HepG2 (cell line): Measurements from ENCODE around the gene APOC3. TPM values are rescaled to one million over a fixed set of nuclear protein-coding genes. Genes with fewer than 3 reads are reported as not detected.

Experiments
- ATAC-seq: fragments of 200-7000 bp; cut with Tn5 transposase; 3 replicates; pipeline ENCODE4 v1.9.1; 2020; ENCODE audit warnings: mild to moderate bottlenecking, moderate library complexity
- BruUV-seq: library from RNA; stranded (reverse); fragments of 400-500 nt; replicated peaks from 2 replicates; lab custom pipeline; 2021; lab: Mats Ljungman, UMichigan
- CTCF ChIA-PET: fragments of 300-600 bp; formaldehyde crosslinking; extraction: SDS; loops from one replicate; lab custom pipeline; 2021; ENCODE audit warnings: low total read pairs, inconsistent platforms, low intra/inter-chr PET ratio; lab: Yijun Ruan, JAX
- POLR2A ChIA-PET: fragments of 350-600 bp; sonication (Branson Sonifier 250); formaldehyde crosslinking; loops from one replicate; lab custom pipeline; 2020; ENCODE audit warnings: antibody characterized with exemption, inconsistent platforms; lab: Yijun Ruan, JAX
- DNase-seq: peaks from one replicate; pipeline ENCODE4 v3.0.0-alpha.2; 2015; ENCODE audit warnings: low spot score
- FAIRE-seq: peaks from 3 replicates; lab custom pipeline; 2011; peaks lifted over from hg19 to GRCh38; lab: Jason Lieb, UNC
- H2AFZ ChIP-seq: one replicate; pipeline ENCODE4 v1.6.1; 2011; ENCODE audit warnings: low read length, inconsistent platforms
- H3K27ac ChIP-seq: fragments of 300-600 bp; 3 replicates; pipeline ENCODE4 v1.8.0; 2011; ENCODE audit warnings: mixed run types, mild to moderate bottlenecking, mixed read lengths, low read length, inconsistent platforms; ENCODE audit not compliant: insufficient read depth; ENCODE audit errors: extremely low read length
- H3K27me3 ChIP-seq, 2 experiments: fragments of 200-600 bp in 1 of 2; 2 replicates in 1 of 2; 3 replicates in 1 of 2; pipeline versions ENCODE4 v1.6.0 to v1.8.0; 2011; ENCODE audit warnings: low read length in 2 of 2, mild to moderate bottlenecking in 2 of 2, moderate library complexity in 2 of 2, inconsistent platforms in 1 of 2; ENCODE audit not compliant: insufficient read depth in 2 of 2, control insufficient read depth in 1 of 2
- H3K36me3 ChIP-seq, 2 experiments: fragments of 200-600 bp in 1 of 2; replicated peaks in 1 of 2; 2 replicates in 1 of 2; 3 replicates in 1 of 2; pipeline versions ENCODE4 v1.5.1 to v1.8.0; 2011; ENCODE audit warnings: low read length in 2 of 2, inconsistent platforms in 1 of 2; ENCODE audit not compliant: insufficient read depth in 2 of 2, control insufficient read depth in 1 of 2
- H3K4me1 ChIP-seq: 2 replicates; pipeline ENCODE4 v1.5.1; 2012; ENCODE audit warnings: low read length, inconsistent platforms; ENCODE audit not compliant: insufficient read depth
- H3K4me2 ChIP-seq: 2 replicates; pipeline ENCODE4 v1.6.0; 2011; ENCODE audit warnings: low read depth, low read length, inconsistent platforms
- H3K4me3 ChIP-seq, 3 experiments: fragments of 200-600 bp in 1 of 3; sonication (generic), shearing (Covaris generic) in 1 of 3; replicated peaks in 1 of 3; 2 replicates each; pipeline ENCODE4 v1.5.1; 2011 to 2016; ENCODE audit warnings: low read length in 3 of 3, inconsistent platforms in 2 of 3, low read depth in 2 of 3, mild to moderate bottlenecking in 2 of 3, control low read depth in 1 of 3, mixed read lengths in 1 of 3; ENCODE audit not compliant: insufficient read depth in 1 of 3
- H3K79me2 ChIP-seq: one replicate; pipeline ENCODE4 v1.6.1; 2011; ENCODE audit warnings: low read length, inconsistent platforms; ENCODE audit not compliant: insufficient read depth
- H3K9ac ChIP-seq: 2 replicates; pipeline ENCODE4 v1.6.0; 2011; ENCODE audit warnings: mild to moderate bottlenecking, low read depth, low read length, inconsistent platforms; ENCODE audit not compliant: insufficient read depth
- H3K9me3 ChIP-seq: 2 replicates; pipeline ENCODE4 v1.5.1; 2012; ENCODE audit warnings: mild to moderate bottlenecking, low read length
- H4K20me1 ChIP-seq: 2 replicates; pipeline ENCODE4 v1.6.0; 2011; ENCODE audit warnings: inconsistent platforms, mild to moderate bottlenecking, low read length, moderate library complexity; ENCODE audit not compliant: insufficient read depth
- ELF1 ChIP-seq: sonication (generic); formaldehyde crosslinking; IDR thresholded peaks from 2 replicates; pipeline ENCODE4 v1.4.0; 2020; ENCODE audit warnings: missing genetic modification reagents
- ELF3 ChIP-seq: IDR thresholded peaks from 2 replicates; pipeline ENCODE4 v1.6.1; 2016; ENCODE audit warnings: missing genetic modification reagents, missing compliant biosample characterization
- KLF6 ChIP-seq: IDR thresholded peaks from 2 replicates; pipeline ENCODE4 v1.8.0; 2016; ENCODE audit warnings: missing biosample characterization, missing genetic modification reagents
- MXI1 ChIP-seq: IDR thresholded peaks from 3 replicates; pipeline ENCODE4 v1.6.1; 2012; ENCODE audit warnings: low read depth, low read length, inconsistent platforms, borderline replicate concordance
- SOX13 ChIP-seq, 3 experiments: fragments of 450-650 bp in 1 of 3; sonication (generic) in 1 of 3; formaldehyde crosslinking in 1 of 3; IDR thresholded peaks in 2 of 3; conservative IDR thresholded peaks in 1 of 3; 2 replicates each; pipeline versions ENCODE4 v1.5.0 to v1.6.1; 2016 to 2020; ENCODE audit warnings: antibody characterized with exemption in 1 of 3, mild to moderate bottlenecking in 1 of 3, missing compliant biosample characterization in 1 of 3, missing genetic modification reagents in 1 of 3, moderate library complexity in 1 of 3
- SRY ChIP-seq: sonication (generic); formaldehyde crosslinking; IDR thresholded peaks from 2 replicates; pipeline ENCODE4 v1.8.0; 2022; ENCODE audit warnings: mild to moderate bottlenecking, missing genetic modification reagents
- ZBTB21 ChIP-seq: sonication (generic); formaldehyde crosslinking; IDR thresholded peaks from 2 replicates; pipeline ENCODE4 v1.4.0; 2020; ENCODE audit warnings: missing genetic modification reagents
- ZNF335 ChIP-seq: sonication (generic); formaldehyde crosslinking; IDR thresholded peaks from 2 replicates; pipeline ENCODE4 v1.4.0; 2020; ENCODE audit warnings: missing genetic modification reagents
- ZNF510 ChIP-seq: sonication (generic); formaldehyde crosslinking; IDR thresholded peaks from 2 replicates; pipeline ENCODE4 v1.4.0; 2020; ENCODE audit warnings: low read depth, mild to moderate bottlenecking, missing genetic modification reagents
- ZNF766 ChIP-seq: sonication (generic); formaldehyde crosslinking; IDR thresholded peaks from 2 replicates; pipeline ENCODE4 v1.5.0; 2020; ENCODE audit warnings: missing genetic modification reagents, borderline replicate concordance
- ZNF777 ChIP-seq: sonication (generic); formaldehyde crosslinking; IDR thresholded peaks from 2 replicates; pipeline ENCODE4 v1.4.0; 2020; ENCODE audit warnings: missing genetic modification reagents
- ZZZ3 ChIP-seq: sonication (generic); formaldehyde crosslinking; IDR thresholded peaks from 2 replicates; pipeline ENCODE4 v1.4.0; 2020; ENCODE audit warnings: missing genetic modification reagents, mild to moderate bottlenecking, borderline replicate concordance
- WGBS: methylation state at CpG from one replicate; pipeline ENCODE4 v1.1.6; 2017; ENCODE audit warnings: low lambda C conversion rate; 5-methylcytosine and 5-hydroxymethylcytosine counted together
- in situ Hi-C: cut with HindIII; loops from 2 replicates; pipeline ENCODE4 v1.10.0; 2017; ENCODE audit warnings: low pct_unique_long_range_greater_than_20kb; ENCODE audit not compliant: extremely low pct_ligation_motif_present
- intact Hi-C: fragments of 100-400 bp; cut with micrococcal nuclease; formaldehyde crosslinking; loops from one replicate; pipeline ENCODE4 v1.10.0; 2022; ENCODE audit not compliant: unreplicated experiment
- polyA plus RNA-seq, 8 experiments: library from polyadenylated mRNA; depleted of rRNA in 3 of 8; stranded (reverse) in 7 of 8; unstranded in 1 of 8; fragments of >200 nt; fragmentation: Illumina TruSeq in 4 of 8; extraction: Trizol in 4 of 8; gene quantifications; 2 replicates each; pipeline versions ENCODE4 v1.2.1 to v1.2.3, GENCODE V29; 2011 to 2016; ENCODE audit warnings: low read depth in 4 of 8, missing spikeins in 1 of 8, mixed read lengths in 1 of 8; ENCODE audit not compliant: insufficient read depth in 1 of 8
- total RNA-seq, 5 experiments: library from RNA; depleted of rRNA; stranded (reverse); fragments of >200 nt; fragmentation: Illumina TruSeq; extraction: Trizol; gene quantifications; 2 replicates each; pipeline ENCODE4 v1.2.3, GENCODE V29; 2016; ENCODE audit warnings: low read depth in 1 of 5
- TF ChIP-seq, protein P1 (sequence below): sonication (generic); formaldehyde crosslinking; IDR thresholded peaks from 2 replicates; pipeline ENCODE4 v1.9.0; 2022; ENCODE audit warnings: low read depth, missing genetic modification reagents
- TF ChIP-seq, protein P2 (sequence below): sonication (generic); formaldehyde crosslinking; IDR thresholded peaks from 2 replicates; pipeline ENCODE4 v1.4.0; 2020; ENCODE audit warnings: mild to moderate bottlenecking, missing genetic modification reagents, borderline replicate concordance
- TF ChIP-seq, protein P3 (sequence below): sonication (generic); formaldehyde crosslinking; IDR thresholded peaks from 2 replicates; pipeline ENCODE4 v1.9.0; 2021; ENCODE audit warnings: missing genetic modification reagents, mild to moderate bottlenecking, borderline replicate concordance
- TF ChIP-seq, protein P4 (sequence below): sonication (generic); formaldehyde crosslinking; IDR thresholded peaks from 2 replicates; pipeline ENCODE4 v1.8.0; 2022; ENCODE audit warnings: mild to moderate bottlenecking, missing genetic modification reagents, moderate library complexity

APOC3 gene
- total and polyA plus RNA-seq, 2 of the 13 experiments (the other 11 are each of a cell fraction or from before 2014, with no cell fraction given), result 314 to 687 TPM

DNA sequence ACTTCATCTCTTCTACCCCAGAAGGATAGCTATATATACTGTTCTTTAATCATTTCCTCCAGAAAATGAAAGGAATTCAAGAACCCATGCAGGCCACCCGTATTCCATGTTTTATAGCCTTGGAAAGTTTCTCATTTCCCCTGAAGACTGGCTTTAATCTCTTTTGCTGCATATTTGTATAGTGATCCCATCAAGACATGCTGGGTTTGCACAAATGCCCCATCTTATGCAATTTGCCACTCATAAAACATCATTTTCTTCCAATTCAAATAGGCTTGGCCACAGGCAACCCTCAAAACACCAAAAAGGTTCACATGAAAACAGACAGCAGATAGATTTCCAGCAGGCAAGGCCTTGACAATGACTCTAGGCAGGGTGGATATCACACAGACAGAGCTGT is 36.0 kb downstream of the APOC3 start:
- ChIA-PET POLR2A (no interaction called here), CTCF (no interaction called here)
- Histone ChIP-seq H4K20me1 (no peaks in the 10 kb centered on the region), H3K27me3 (no peaks in the 10 kb centered on the region), H3K79me2 (no peaks in the 10 kb centered on the region), H3K4me1 (peaks cover 17% of the 10 kb centered on the region), H3K4me3 (no peak overlapping the region), H3K9me3 (no peaks in the 10 kb centered on the region), H2AFZ (no peak overlapping the region), H3K9ac (no peak overlapping the region), H3K4me2 (no peak overlapping the region), H3K27ac (no peak overlapping the region), H3K36me3 (peaks cover 26 to 80% of the 10 kb centered on the region in 2 experiments)
- no peak for ATAC-seq
- in situ Hi-C loops, result no loop called here
- no peak for DNase-seq
- BruUV-seq, result no TSS peak
- intact Hi-C loops, result no loop called here
- no peak for TF ChIP-seq SOX13 (IDR thresholded peaks at IDR 0.05)
- TF ChIP-seq SOX13 (CRISPR knock-in tag; conservative IDR thresholded peaks at IDR 0.05 in 1 of 2, IDR thresholded peaks at IDR 0.05 in 1 of 2), result no peak
- TF ChIP-seq ELF1, result no peak
- TF ChIP-seq, protein P1, sequence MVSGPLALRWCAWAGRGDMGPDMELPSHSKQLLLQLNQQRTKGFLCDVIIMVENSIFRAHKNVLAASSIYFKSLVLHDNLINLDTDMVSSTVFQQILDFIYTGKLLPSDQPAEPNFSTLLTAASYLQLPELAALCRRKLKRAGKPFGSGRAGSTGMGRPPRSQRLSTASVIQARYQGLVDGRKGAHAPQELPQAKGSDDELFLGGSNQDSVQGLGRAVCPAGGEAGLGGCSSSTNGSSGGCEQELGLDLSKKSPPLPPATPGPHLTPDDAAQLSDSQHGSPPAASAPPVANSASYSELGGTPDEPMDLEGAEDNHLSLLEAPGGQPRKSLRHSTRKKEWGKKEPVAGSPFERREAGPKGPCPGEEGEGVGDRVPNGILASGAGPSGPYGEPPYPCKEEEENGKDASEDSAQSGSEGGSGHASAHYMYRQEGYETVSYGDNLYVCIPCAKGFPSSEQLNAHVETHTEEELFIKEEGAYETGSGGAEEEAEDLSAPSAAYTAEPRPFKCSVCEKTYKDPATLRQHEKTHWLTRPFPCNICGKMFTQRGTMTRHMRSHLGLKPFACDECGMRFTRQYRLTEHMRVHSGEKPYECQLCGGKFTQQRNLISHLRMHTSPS (CRISPR knock-in tag), result no peak
- no peak for TF ChIP-seq ELF3 (CRISPR knock-in tag)
- no peak for TF ChIP-seq ZNF510 (CRISPR knock-in tag)
- TF ChIP-seq KLF6 (CRISPR knock-in tag), result no peak
- TF ChIP-seq ZBTB21 (CRISPR knock-in tag), result no peak
- TF ChIP-seq, protein P2, sequence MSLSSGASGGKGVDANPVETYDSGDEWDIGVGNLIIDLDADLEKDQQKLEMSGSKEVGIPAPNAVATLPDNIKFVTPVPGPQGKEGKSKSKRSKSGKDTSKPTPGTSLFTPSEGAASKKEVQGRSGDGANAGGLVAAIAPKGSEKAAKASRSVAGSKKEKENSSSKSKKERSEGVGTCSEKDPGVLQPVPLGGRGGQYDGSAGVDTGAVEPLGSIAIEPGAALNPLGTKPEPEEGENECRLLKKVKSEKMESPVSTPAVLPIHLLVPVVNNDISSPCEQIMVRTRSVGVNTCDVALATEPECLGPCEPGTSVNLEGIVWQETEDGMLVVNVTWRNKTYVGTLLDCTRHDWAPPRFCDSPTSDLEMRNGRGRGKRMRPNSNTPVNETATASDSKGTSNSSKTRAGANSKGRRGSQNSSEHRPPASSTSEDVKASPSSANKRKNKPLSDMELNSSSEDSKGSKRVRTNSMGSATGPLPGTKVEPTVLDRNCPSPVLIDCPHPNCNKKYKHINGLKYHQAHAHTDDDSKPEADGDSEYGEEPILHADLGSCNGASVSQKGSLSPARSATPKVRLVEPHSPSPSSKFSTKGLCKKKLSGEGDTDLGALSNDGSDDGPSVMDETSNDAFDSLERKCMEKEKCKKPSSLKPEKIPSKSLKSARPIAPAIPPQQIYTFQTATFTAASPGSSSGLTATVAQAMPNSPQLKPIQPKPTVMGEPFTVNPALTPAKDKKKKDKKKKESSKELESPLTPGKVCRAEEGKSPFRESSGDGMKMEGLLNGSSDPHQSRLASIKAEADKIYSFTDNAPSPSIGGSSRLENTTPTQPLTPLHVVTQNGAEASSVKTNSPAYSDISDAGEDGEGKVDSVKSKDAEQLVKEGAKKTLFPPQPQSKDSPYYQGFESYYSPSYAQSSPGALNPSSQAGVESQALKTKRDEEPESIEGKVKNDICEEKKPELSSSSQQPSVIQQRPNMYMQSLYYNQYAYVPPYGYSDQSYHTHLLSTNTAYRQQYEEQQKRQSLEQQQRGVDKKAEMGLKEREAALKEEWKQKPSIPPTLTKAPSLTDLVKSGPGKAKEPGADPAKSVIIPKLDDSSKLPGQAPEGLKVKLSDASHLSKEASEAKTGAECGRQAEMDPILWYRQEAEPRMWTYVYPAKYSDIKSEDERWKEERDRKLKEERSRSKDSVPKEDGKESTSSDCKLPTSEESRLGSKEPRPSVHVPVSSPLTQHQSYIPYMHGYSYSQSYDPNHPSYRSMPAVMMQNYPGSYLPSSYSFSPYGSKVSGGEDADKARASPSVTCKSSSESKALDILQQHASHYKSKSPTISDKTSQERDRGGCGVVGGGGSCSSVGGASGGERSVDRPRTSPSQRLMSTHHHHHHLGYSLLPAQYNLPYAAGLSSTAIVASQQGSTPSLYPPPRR (CRISPR knock-in tag), result no peak
- no peak for TF ChIP-seq ZNF777 (CRISPR knock-in tag)
- no peak for TF ChIP-seq ZNF335 (CRISPR knock-in tag)
- no peak for TF ChIP-seq ZNF766
- no peak for TF ChIP-seq MXI1
- no peak for TF ChIP-seq SRY (CRISPR knock-in tag)
- TF ChIP-seq, protein P3, sequence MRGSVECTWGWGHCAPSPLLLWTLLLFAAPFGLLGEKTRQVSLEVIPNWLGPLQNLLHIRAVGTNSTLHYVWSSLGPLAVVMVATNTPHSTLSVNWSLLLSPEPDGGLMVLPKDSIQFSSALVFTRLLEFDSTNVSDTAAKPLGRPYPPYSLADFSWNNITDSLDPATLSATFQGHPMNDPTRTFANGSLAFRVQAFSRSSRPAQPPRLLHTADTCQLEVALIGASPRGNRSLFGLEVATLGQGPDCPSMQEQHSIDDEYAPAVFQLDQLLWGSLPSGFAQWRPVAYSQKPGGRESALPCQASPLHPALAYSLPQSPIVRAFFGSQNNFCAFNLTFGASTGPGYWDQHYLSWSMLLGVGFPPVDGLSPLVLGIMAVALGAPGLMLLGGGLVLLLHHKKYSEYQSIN (CRISPR knock-in tag), result no peak
- no peak for TF ChIP-seq ZZZ3 (CRISPR knock-in tag)
- TF ChIP-seq, protein P4, sequence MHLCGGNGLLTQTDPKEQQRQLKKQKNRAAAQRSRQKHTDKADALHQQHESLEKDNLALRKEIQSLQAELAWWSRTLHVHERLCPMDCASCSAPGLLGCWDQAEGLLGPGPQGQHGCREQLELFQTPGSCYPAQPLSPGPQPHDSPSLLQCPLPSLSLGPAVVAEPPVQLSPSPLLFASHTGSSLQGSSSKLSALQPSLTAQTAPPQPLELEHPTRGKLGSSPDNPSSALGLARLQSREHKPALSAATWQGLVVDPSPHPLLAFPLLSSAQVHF (CRISPR knock-in tag), result no peak
- 100% methylated on average over 1 of the region's 1 CpG for WGBS
- no peak for FAIRE-seq
